Panc1 (cell line): ENCODE measurements around the gene EFNA5. TPM values are rescaled to one million over a fixed set of nuclear protein-coding genes. Genes with fewer than 3 reads are reported as not detected.

Source experiments
- ATAC-seq: fragments of 200-7000 bp; cut with Tn5 transposase; 2 replicates; pipeline ENCODE4 v1.9.1; 2020; ENCODE audit warnings: mild to moderate bottlenecking, moderate library complexity
- BruUV-seq: library from RNA; stranded (reverse); fragments of 400-500 nt; replicated peaks from 2 replicates; lab custom pipeline; 2021; lab: Mats Ljungman, UMichigan
- CTCF ChIA-PET: fragments of 300-600 bp; sonication (Branson Sonifier 250); formaldehyde crosslinking; loops from one replicate; lab custom pipeline; 2022; ENCODE audit warnings: antibody characterized with exemption; lab: Charles Lee
- POLR2A ChIA-PET: fragments of 300-600 bp; sonication (Branson Sonifier 250); formaldehyde crosslinking; loops from one replicate; lab custom pipeline; 2022; ENCODE audit warnings: antibody characterized with exemption; lab: Charles Lee
- DNase-seq: peaks from one replicate; pipeline ENCODE4 v3.0.0-alpha.2; 2010; ENCODE audit warnings: low read depth, low spot score
- H3K27ac ChIP-seq: 2 replicates; pipeline ENCODE4 v1.5.1; 2011; ENCODE audit warnings: mild to moderate bottlenecking, low read length, inconsistent platforms
- H3K27me3 ChIP-seq: fragments of 200-500 bp; sonication (Bioruptor generic); 2 replicates; pipeline ENCODE4 v1.6.0; 2014; ENCODE audit warnings: low read length, inconsistent platforms; ENCODE audit not compliant: control insufficient read depth, insufficient read depth
- H3K36me3 ChIP-seq: fragments of 200-500 bp; sonication (Bioruptor generic); 2 replicates; pipeline ENCODE4 v1.5.1; 2014; ENCODE audit warnings: inconsistent platforms, mild to moderate bottlenecking, low read length, moderate library complexity; ENCODE audit not compliant: control insufficient read depth, insufficient read depth
- H3K4me1 ChIP-seq: 2 replicates; pipeline ENCODE4 v1.5.1; 2011; ENCODE audit warnings: inconsistent platforms, mild to moderate bottlenecking, low read length, moderate library complexity; ENCODE audit not compliant: control insufficient read depth, insufficient read depth
- H3K4me3 ChIP-seq, 2 experiments: 2 replicates each; pipeline ENCODE4 v1.5.1; 2011 to 2012; ENCODE audit warnings: low read depth in 2 of 2, low read length in 2 of 2, mild to moderate bottlenecking in 2 of 2, inconsistent platforms in 1 of 2, moderate library complexity in 1 of 2
- H3K9me3 ChIP-seq: fragments of 200-500 bp; sonication (Bioruptor generic); 2 replicates; pipeline ENCODE4 v1.5.1; 2014; ENCODE audit warnings: low read depth, mild to moderate bottlenecking, inconsistent platforms, low read length, moderate library complexity; ENCODE audit not compliant: control insufficient read depth, insufficient read depth
- POLR2AphosphoS5 ChIP-seq: IDR thresholded peaks from 2 replicates; pipeline ENCODE4 v1.6.1; 2012; ENCODE audit warnings: mild to moderate bottlenecking, low read depth, low read length, moderate library complexity
- SIN3A ChIP-seq: IDR thresholded peaks from 2 replicates; pipeline ENCODE4 v1.6.1; 2012; ENCODE audit warnings: low read depth, mild to moderate bottlenecking, low read length, moderate library complexity, borderline replicate concordance; ENCODE audit not compliant: insufficient read depth
- TCF7L2 ChIP-seq: IDR thresholded peaks from 2 replicates; pipeline ENCODE4 v1.6.1; 2011; ENCODE audit warnings: mild to moderate bottlenecking, low read depth, low read length, inconsistent platforms
- in situ Hi-C: cut with HindIII; loops from 2 replicates; pipeline ENCODE4 v1.10.0; 2016; ENCODE audit warnings: low sequenced_read_pairs, low pct_unique_long_range_greater_than_20kb
- intact Hi-C: fragments of 100-400 bp; cut with micrococcal nuclease; formaldehyde crosslinking; loops from one replicate; pipeline ENCODE4 v1.10.0; 2022; ENCODE audit not compliant: unreplicated experiment
- total RNA-seq: library from RNA; stranded (reverse); gene quantifications from one replicate; pipeline ENCODE4 v1.2.1, GENCODE V29; 2021; ENCODE audit not compliant: unreplicated experiment
- TF ChIP-seq, protein P1 (sequence below): fragments of 450-650 bp; IDR thresholded peaks from 2 replicates; pipeline ENCODE4 v1.5.1; 2017; ENCODE audit warnings: mild to moderate bottlenecking
- TF ChIP-seq, protein P2 (sequence below), 2 experiments: IDR thresholded peaks; 2 replicates each; pipeline ENCODE4 v1.6.1; 2011 to 2012; ENCODE audit warnings: low read depth in 2 of 2, control low read depth in 1 of 2, low read length in 1 of 2, mild to moderate bottlenecking in 1 of 2, moderate library complexity in 1 of 2; ENCODE audit not compliant: insufficient read depth in 1 of 2

The EFNA5 gene
- total RNA-seq, 1 experiment from 2014 or later, result 30.5 TPM

DNA sequence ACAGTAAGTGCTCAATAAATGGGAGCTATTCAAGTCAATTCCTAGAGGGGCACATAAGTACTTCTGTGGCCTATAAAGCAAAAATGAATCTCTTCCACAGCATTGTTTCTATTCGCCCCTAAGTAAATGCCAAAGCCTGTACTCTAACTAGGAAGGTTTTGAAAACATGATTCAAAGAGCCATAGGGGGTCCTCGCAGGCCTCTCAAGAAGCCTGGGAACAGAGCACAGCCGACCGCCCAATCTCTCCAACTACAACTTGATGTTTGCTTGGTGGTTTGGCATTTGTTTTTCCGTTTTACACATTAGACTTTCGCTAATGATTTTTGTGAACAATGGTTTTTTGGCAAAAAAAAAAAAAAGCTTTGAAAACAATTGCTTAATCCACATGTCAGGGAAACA is 19.4 kb downstream of the EFNA5 start:
- no peak overlapping the region for H3K4me3 ChIP-seq
- in situ Hi-C loops (no loop called here), intact Hi-C loops (no loop called here)
- no peaks in the 10 kb centered on the region; the same call in 1 of the 2 replicates for H3K36me3 ChIP-seq
- H3K4me1 ChIP-seq, result peaks cover 7% of the 10 kb centered on the region
- no peaks in the 10 kb centered on the region for H3K9me3 ChIP-seq
- CTCF ChIA-PET, result no interaction called here
- POLR2A ChIA-PET, result interaction anchor here (0.6 kb wide), 1 partner anchor 21 kb away, joined by 10 read pairs; no protein-coding TSS in a partner anchor
- TF ChIP-seq, protein P1, sequence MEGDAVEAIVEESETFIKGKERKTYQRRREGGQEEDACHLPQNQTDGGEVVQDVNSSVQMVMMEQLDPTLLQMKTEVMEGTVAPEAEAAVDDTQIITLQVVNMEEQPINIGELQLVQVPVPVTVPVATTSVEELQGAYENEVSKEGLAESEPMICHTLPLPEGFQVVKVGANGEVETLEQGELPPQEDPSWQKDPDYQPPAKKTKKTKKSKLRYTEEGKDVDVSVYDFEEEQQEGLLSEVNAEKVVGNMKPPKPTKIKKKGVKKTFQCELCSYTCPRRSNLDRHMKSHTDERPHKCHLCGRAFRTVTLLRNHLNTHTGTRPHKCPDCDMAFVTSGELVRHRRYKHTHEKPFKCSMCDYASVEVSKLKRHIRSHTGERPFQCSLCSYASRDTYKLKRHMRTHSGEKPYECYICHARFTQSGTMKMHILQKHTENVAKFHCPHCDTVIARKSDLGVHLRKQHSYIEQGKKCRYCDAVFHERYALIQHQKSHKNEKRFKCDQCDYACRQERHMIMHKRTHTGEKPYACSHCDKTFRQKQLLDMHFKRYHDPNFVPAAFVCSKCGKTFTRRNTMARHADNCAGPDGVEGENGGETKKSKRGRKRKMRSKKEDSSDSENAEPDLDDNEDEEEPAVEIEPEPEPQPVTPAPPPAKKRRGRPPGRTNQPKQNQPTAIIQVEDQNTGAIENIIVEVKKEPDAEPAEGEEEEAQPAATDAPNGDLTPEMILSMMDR, result no peak
- TF ChIP-seq POLR2AphosphoS5, result no peak
- TF ChIP-seq, protein P2, sequence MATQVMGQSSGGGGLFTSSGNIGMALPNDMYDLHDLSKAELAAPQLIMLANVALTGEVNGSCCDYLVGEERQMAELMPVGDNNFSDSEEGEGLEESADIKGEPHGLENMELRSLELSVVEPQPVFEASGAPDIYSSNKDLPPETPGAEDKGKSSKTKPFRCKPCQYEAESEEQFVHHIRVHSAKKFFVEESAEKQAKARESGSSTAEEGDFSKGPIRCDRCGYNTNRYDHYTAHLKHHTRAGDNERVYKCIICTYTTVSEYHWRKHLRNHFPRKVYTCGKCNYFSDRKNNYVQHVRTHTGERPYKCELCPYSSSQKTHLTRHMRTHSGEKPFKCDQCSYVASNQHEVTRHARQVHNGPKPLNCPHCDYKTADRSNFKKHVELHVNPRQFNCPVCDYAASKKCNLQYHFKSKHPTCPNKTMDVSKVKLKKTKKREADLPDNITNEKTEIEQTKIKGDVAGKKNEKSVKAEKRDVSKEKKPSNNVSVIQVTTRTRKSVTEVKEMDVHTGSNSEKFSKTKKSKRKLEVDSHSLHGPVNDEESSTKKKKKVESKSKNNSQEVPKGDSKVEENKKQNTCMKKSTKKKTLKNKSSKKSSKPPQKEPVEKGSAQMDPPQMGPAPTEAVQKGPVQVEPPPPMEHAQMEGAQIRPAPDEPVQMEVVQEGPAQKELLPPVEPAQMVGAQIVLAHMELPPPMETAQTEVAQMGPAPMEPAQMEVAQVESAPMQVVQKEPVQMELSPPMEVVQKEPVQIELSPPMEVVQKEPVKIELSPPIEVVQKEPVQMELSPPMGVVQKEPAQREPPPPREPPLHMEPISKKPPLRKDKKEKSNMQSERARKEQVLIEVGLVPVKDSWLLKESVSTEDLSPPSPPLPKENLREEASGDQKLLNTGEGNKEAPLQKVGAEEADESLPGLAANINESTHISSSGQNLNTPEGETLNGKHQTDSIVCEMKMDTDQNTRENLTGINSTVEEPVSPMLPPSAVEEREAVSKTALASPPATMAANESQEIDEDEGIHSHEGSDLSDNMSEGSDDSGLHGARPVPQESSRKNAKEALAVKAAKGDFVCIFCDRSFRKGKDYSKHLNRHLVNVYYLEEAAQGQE (IDR thresholded peaks at IDR 0.05; ENCODE audit: insufficient read depth in 1 of 2, low read depth in 2 of 2, low read length in 1 of 2), result no peak
- no peak for TF ChIP-seq TCF7L2
- no peak for TF ChIP-seq SIN3A
- no peak overlapping the region for H3K27ac ChIP-seq
- no peaks in the 10 kb centered on the region for H3K27me3 ChIP-seq
- no TSS peak for BruUV-seq
- ATAC-seq, result no peak
- no peak for DNase-seq

DNA sequence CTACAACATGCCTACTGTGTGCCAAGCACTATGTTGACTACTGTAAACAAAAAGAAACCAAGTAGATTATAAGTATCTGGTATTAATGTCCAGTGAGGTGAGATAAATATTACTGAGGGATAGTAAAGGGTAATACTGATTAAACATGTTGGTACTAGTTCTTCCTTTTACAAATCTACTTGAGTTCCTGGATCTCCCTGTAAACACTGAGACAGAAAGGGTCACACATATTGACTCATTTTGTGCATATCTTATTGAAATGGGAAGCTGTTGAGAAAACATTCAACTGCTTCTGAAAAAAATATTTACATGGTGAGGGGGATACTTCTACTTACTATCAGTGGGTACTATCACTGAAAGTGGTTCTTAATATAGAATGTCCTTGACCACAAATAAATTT is 24.3 kb downstream of the EFNA5 start:
- TF ChIP-seq, protein P1, result no peak
- TF ChIP-seq POLR2AphosphoS5 (no peak), TCF7L2 (no peak), SIN3A (no peak)
- TF ChIP-seq, protein P2 (IDR thresholded peaks at IDR 0.05; ENCODE audit: insufficient read depth in 1 of 2, low read depth in 2 of 2, low read length in 1 of 2), result no peak
- intact Hi-C loops, result no loop called here
- Histone ChIP-seq H3K9me3 (no peaks in the 10 kb centered on the region), H3K27ac (no peak overlapping the region), H3K36me3 (no peaks in the 10 kb centered on the region; the same call in 1 of the 2 replicates), H3K4me3 (no peak overlapping the region), H3K27me3 (no peaks in the 10 kb centered on the region), H3K4me1 (no peaks in the 10 kb centered on the region)
- DNase-seq, result no peak
- no TSS peak for BruUV-seq
- no peak for ATAC-seq
- ChIA-PET CTCF (no interaction called here), POLR2A (interaction anchor here (0.6 kb wide), 1 partner anchor 66 kb away, joined by 3 read pairs; no protein-coding TSS in a partner anchor)
- in situ Hi-C loops, result no loop called here
